Loucy (cell line): ENCODE data around the gene PCP4L1.

Source experiments
- H2AFZ ChIP-seq: fragments of 200-600 bp; sonication (generic); 2 replicates; pipeline ENCODE4 v1.6.0; 2016; ENCODE audit warnings: antibody characterized with exemption, mild to moderate bottlenecking, low read length, moderate library complexity
- H3F3A ChIP-seq: fragments of 200-600 bp; 2 replicates; pipeline ENCODE4 v1.6.0; 2016; ENCODE audit warnings: antibody characterized with exemption, low read depth, mild to moderate bottlenecking
- H3K27me3 ChIP-seq: fragments of 200-600 bp; sonication (generic); 2 replicates; pipeline ENCODE4 v1.6.1; 2014; ENCODE audit warnings: low read length, mild to moderate bottlenecking; ENCODE audit not compliant: insufficient read depth, poor library complexity, severe bottlenecking
- H3K36me3 ChIP-seq: fragments of 200-600 bp; sonication (generic); 2 replicates; pipeline ENCODE4 v1.6.1; 2016; ENCODE audit warnings: low read length; ENCODE audit not compliant: insufficient read depth
- H3K4me1 ChIP-seq: fragments of 200-600 bp; sonication (generic); 2 replicates; pipeline ENCODE4 v1.5.1; 2014; ENCODE audit warnings: low read length, mild to moderate bottlenecking; ENCODE audit not compliant: insufficient read depth, poor library complexity, severe bottlenecking
- H3K4me2 ChIP-seq: fragments of 200-600 bp; sonication (generic); 2 replicates; pipeline ENCODE4 v1.6.0; 2014; ENCODE audit warnings: antibody characterized with exemption, low read length, low read depth, mild to moderate bottlenecking; ENCODE audit not compliant: poor library complexity, severe bottlenecking
- H3K4me3 ChIP-seq: fragments of 200-600 bp; sonication (generic); 2 replicates; pipeline ENCODE4 v1.5.1; 2014; ENCODE audit warnings: low read length, mild to moderate bottlenecking, mixed read lengths; ENCODE audit not compliant: poor library complexity, severe bottlenecking
- H3K79me2 ChIP-seq: fragments of 200-600 bp; sonication (generic); 2 replicates; pipeline ENCODE4 v1.6.1; 2014; ENCODE audit warnings: low read length; ENCODE audit not compliant: insufficient read depth
- H3K9ac ChIP-seq: fragments of 200-600 bp; sonication (generic); 2 replicates; pipeline ENCODE4 v1.6.0; 2014; ENCODE audit warnings: mild to moderate bottlenecking, low read depth, low read length, moderate library complexity; ENCODE audit not compliant: poor library complexity, severe bottlenecking
- H3K9me2 ChIP-seq: fragments of 200-600 bp; sonication (generic); replicated peaks from 2 replicates; pipeline ENCODE4 v1.6.1; 2016; ENCODE audit warnings: low read depth, low read length, mixed read lengths
- H3K9me3 ChIP-seq: fragments of 200-600 bp; sonication (generic); 2 replicates; pipeline ENCODE4 v1.6.1; 2014; ENCODE audit warnings: mild to moderate bottlenecking, antibody characterized with exemption, low read length, low read depth; ENCODE audit not compliant: insufficient read depth
- H4K20me1 ChIP-seq: fragments of 200-600 bp; sonication (generic); 2 replicates; pipeline ENCODE4 v1.6.0; 2014; ENCODE audit warnings: antibody characterized with exemption, low read length, mild to moderate bottlenecking; ENCODE audit not compliant: insufficient read depth, poor library complexity, severe bottlenecking
- CTCF ChIP-seq: fragments of 200-600 bp; sonication (generic); conservative IDR thresholded peaks from 2 replicates; pipeline ENCODE4 v1.5.1; 2014; ENCODE audit warnings: mild to moderate bottlenecking, antibody characterized with exemption, low read length
- EZH2phosphoT487 ChIP-seq: fragments of 200-600 bp; IDR thresholded peaks from 2 replicates; pipeline ENCODE4 v1.6.1; 2018; ENCODE audit warnings: antibody characterized with exemption, mild to moderate bottlenecking, moderate library complexity, borderline replicate concordance

Gene PCP4L1

GRCh38 chr1:161235957-161236775 lies 22.4 kb upstream of the PCP4L1 start:
- no peaks in the 10 kb centered on the region for H3K27me3 ChIP-seq
- no peak overlapping the region for H2AFZ ChIP-seq
- H3K36me3 ChIP-seq: no peaks in the 10 kb centered on the region
- no peaks in the 10 kb centered on the region for H3K79me2 ChIP-seq
- H3K4me2 ChIP-seq: no peak overlapping the region
- H3K9me2 ChIP-seq: no peaks in the 10 kb centered on the region
- H4K20me1 ChIP-seq: no peaks in the 10 kb centered on the region
- H3F3A ChIP-seq: no peaks in the 10 kb centered on the region
- no peak for TF ChIP-seq CTCF
- TF ChIP-seq EZH2phosphoT487: no peak
- no peaks in the 10 kb centered on the region for H3K9me3 ChIP-seq
- H3K4me1 ChIP-seq: no peaks in the 10 kb centered on the region
- H3K9ac ChIP-seq: no peak overlapping the region
- H3K4me3 ChIP-seq: no peak overlapping the region

GRCh38 chr1:161238039-161238473 lies 20.5 kb upstream of the PCP4L1 start, which contains the start of gene NR1I3:
Gene NR1I3, minus strand, starts transcription at chr1:161238203. Its CDS starts 1,638 bp downstream, at chr1:161236565.
- Histone ChIP-seq H3K9me3 (no peaks in the 10 kb centered on the region), H4K20me1 (no peaks in the 10 kb centered on the region), H3K4me2 (no peak within 1 kb of the TSS), H3K4me3 (no peak within 1 kb of the TSS), H3K79me2 (no peaks in the 10 kb centered on the region), H3K27me3 (no peaks in the 10 kb centered on the region), H3K36me3 (no peaks in the 10 kb centered on the region), H3K4me1 (no peaks in the 10 kb centered on the region), H3K9me2 (no peaks in the 10 kb centered on the region), H3K9ac (no peak within 1 kb of the TSS), H3F3A (no peaks in the 10 kb centered on the region), H2AFZ (no peak within 1 kb of the TSS)
- TF ChIP-seq CTCF: no peak
- no peak for TF ChIP-seq EZH2phosphoT487

GRCh38 chr1:161241682-161242081 lies 16.9 kb upstream of the PCP4L1 start:
- Histone ChIP-seq H3K36me3 (no peaks in the 10 kb centered on the region), H3K4me3 (no peak overlapping the region), H2AFZ (no peak overlapping the region), H4K20me1 (no peaks in the 10 kb centered on the region), H3K79me2 (no peaks in the 10 kb centered on the region), H3F3A (no peaks in the 10 kb centered on the region), H3K27me3 (no peaks in the 10 kb centered on the region), H3K9ac (no peak overlapping the region), H3K9me3 (no peaks in the 10 kb centered on the region), H3K4me2 (no peak overlapping the region), H3K4me1 (no peaks in the 10 kb centered on the region), H3K9me2 (no peaks in the 10 kb centered on the region)
- TF ChIP-seq EZH2phosphoT487: no peak
- TF ChIP-seq CTCF: no peak
